Fibroblast of lung (primary cell): ENCODE data around the gene ANO3.

Experiments used
- EZH2 ChIP-seq: IDR thresholded peaks from 2 replicates; pipeline ENCODE4 v1.5.1; 2012; ENCODE audit warnings: low read length, control low read depth, mild to moderate bottlenecking; ENCODE audit errors: missing control alignments
- TF ChIP-seq, protein P1 (sequence below), 2 donors: IDR thresholded peaks in 1 of 2; conservative IDR thresholded peaks in 1 of 2; 1 replicate in 1 of 2; 2 replicates in 1 of 2; pipeline ENCODE4 v1.5.1; 2011 to 2012; ENCODE audit warnings: low read length in 2 of 2, control low read depth in 1 of 2, inconsistent platforms in 1 of 2, low read depth in 1 of 2, mild to moderate bottlenecking in 1 of 2

DNA sequence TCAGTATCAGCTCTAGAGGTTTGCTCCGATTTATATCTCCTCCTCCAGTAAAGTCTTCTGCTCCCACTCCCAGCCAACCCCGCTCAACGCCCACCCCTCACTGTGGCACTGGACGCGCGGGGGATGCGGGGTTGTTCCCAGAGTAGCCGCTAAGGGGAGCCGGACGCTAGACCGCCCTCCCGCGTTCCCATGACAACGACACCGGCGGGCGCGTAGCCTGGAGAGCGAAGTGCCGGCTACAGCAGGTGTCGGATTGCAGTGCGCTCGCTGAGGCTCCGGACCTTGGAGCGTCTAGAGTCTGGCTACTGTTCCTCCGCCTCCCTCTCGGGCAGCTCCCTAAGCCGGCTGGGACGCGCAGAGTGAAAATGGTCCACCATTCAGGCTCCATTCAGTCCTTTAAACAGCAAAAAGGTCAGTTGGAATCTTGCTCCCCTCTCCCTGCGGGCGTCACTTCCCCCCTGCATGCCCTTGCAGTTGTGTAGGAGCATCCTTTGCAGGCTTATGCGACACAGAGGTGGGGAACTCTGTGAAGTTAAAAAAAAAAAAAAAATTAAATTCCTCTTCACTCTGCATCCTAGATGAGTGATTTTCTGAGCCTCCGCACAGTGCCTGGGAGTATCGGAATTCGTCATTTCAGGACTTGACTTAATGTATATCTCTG, at the start of gene ANO3:
- TF ChIP-seq, protein P1, sequence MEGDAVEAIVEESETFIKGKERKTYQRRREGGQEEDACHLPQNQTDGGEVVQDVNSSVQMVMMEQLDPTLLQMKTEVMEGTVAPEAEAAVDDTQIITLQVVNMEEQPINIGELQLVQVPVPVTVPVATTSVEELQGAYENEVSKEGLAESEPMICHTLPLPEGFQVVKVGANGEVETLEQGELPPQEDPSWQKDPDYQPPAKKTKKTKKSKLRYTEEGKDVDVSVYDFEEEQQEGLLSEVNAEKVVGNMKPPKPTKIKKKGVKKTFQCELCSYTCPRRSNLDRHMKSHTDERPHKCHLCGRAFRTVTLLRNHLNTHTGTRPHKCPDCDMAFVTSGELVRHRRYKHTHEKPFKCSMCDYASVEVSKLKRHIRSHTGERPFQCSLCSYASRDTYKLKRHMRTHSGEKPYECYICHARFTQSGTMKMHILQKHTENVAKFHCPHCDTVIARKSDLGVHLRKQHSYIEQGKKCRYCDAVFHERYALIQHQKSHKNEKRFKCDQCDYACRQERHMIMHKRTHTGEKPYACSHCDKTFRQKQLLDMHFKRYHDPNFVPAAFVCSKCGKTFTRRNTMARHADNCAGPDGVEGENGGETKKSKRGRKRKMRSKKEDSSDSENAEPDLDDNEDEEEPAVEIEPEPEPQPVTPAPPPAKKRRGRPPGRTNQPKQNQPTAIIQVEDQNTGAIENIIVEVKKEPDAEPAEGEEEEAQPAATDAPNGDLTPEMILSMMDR (conservative IDR thresholded peaks at IDR 0.05 in 1 of 2, IDR thresholded peaks at IDR 0.05 in 1 of 2; ENCODE audit: low read depth in 1 of 2, low read length in 2 of 2), result peak; percentile 29 to 75
- TF ChIP-seq EZH2, result no peak
